OCI-LY7 (cell line): ENCODE measurements around the gene TMIGD2.

Experiments used
- EZH2phosphoT487 ChIP-seq: fragments of 200-600 bp; sonication (generic); IDR thresholded peaks from 2 replicates; pipeline ENCODE4 v1.6.1; 2018; ENCODE audit warnings: low read depth, borderline replicate concordance, mild to moderate bottlenecking, mixed run types, antibody characterized with exemption, low read length, moderate library complexity, mixed read lengths
- TF ChIP-seq, protein P1 (sequence below): fragments of 200-600 bp; sonication (generic); conservative IDR thresholded peaks from 2 replicates; pipeline ENCODE4 v1.5.1; 2014; ENCODE audit warnings: mild to moderate bottlenecking, antibody characterized with exemption, low read length, moderate library complexity, mixed read lengths

DNA sequence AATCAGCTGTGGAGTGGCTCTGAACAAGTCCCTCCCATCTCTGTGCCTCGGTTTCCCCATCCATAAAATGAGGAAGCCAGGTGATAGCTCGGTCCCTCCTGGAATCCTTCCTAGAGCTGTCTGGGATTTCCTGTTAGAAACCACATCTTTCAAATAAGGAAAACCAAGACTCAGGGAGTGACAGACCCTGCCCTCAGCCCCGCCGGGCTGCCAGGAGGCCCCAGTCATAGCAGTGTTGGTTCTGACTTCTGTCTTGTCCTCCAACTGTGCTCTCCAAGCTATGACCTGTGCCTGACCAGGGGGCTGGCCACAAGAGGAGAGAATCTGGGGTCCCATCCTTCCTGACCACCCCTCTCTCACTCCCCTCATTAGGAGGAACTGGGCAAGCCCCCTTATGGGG is 24.2 kb downstream of the TMIGD2 start:
- TF ChIP-seq, protein P1, sequence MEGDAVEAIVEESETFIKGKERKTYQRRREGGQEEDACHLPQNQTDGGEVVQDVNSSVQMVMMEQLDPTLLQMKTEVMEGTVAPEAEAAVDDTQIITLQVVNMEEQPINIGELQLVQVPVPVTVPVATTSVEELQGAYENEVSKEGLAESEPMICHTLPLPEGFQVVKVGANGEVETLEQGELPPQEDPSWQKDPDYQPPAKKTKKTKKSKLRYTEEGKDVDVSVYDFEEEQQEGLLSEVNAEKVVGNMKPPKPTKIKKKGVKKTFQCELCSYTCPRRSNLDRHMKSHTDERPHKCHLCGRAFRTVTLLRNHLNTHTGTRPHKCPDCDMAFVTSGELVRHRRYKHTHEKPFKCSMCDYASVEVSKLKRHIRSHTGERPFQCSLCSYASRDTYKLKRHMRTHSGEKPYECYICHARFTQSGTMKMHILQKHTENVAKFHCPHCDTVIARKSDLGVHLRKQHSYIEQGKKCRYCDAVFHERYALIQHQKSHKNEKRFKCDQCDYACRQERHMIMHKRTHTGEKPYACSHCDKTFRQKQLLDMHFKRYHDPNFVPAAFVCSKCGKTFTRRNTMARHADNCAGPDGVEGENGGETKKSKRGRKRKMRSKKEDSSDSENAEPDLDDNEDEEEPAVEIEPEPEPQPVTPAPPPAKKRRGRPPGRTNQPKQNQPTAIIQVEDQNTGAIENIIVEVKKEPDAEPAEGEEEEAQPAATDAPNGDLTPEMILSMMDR: no peak
- TF ChIP-seq EZH2phosphoT487: no peak
